Right lobe of liver (tissue), 4 donors: ENCODE results near the gene TUBA1C.

Experiments used
- POLR2A ChIP-seq: fragments of 450-650 bp; IDR thresholded peaks from one replicate; pipeline ENCODE4 v1.6.1; 2017; ENCODE audit warnings: antibody characterized with exemption, mild to moderate bottlenecking
- TF ChIP-seq, protein P1 (sequence below), 4 donors: fragments of 200-600 bp in 3 of 4; fragments of 450-650 bp in 1 of 4; IDR thresholded peaks; one replicate each; pipeline versions ENCODE4 v1.5.1 to v1.8.0; 2016 to 2022; ENCODE audit warnings: antibody characterized with exemption in 4 of 4, mild to moderate bottlenecking in 2 of 4
- donor health status: DM: no; HTN: no; CAD: no.
- donor health status: DM: no; HTN: no; CAD: no.
- donor health status: DM: no; HTN: yes; CAD: no.

DNA sequence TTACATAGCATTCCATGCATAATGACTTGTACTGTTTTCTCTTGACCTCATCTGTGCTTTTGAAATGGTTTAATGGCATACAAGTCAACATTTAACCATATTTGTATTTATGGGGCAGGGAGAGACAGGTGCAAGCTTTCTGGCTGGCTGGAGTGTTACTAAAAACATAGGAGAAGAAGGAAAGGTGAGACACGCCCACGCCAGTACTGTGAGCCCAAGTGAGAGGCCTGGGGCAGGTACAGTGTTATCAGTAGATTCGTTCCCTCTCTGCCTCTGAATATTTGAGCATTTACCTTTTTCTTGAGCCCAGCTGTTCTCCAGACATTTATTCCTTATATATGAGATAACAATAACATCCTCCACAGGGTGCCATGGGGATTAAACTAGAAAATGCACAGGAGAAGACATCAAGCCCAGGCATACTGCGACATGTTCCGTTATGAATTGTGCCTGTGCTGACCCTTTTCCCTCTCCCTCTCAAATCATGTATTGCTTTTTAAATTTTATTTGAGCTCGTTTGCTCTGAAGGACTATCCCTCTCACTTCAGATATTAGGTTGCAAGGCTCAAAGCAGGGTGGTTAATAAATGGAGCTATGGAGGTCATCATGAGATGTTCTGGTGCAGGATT is 34.6 kb upstream of the TUBA1C start:
- TF ChIP-seq, protein P1, sequence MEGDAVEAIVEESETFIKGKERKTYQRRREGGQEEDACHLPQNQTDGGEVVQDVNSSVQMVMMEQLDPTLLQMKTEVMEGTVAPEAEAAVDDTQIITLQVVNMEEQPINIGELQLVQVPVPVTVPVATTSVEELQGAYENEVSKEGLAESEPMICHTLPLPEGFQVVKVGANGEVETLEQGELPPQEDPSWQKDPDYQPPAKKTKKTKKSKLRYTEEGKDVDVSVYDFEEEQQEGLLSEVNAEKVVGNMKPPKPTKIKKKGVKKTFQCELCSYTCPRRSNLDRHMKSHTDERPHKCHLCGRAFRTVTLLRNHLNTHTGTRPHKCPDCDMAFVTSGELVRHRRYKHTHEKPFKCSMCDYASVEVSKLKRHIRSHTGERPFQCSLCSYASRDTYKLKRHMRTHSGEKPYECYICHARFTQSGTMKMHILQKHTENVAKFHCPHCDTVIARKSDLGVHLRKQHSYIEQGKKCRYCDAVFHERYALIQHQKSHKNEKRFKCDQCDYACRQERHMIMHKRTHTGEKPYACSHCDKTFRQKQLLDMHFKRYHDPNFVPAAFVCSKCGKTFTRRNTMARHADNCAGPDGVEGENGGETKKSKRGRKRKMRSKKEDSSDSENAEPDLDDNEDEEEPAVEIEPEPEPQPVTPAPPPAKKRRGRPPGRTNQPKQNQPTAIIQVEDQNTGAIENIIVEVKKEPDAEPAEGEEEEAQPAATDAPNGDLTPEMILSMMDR (IDR thresholded peaks at IDR 0.05): no peak
- TF ChIP-seq POLR2A: no peak
